GM18502 (cell line): ENCODE results near the gene NEUROG2.

Source experiments
- ATAC-seq: cut with Tn5 transposase; IDR thresholded peaks from one replicate; pipeline ENCODE4 v1.9.1; 2021; ENCODE audit warnings: mild to moderate bottlenecking; ENCODE audit not compliant: unreplicated experiment, poor library complexity

The NEUROG2 gene

GRCh38 chr4:112521123-112522023 lies 5.4 kb upstream of the NEUROG2 start:
- ATAC-seq, result no peak

DNA sequence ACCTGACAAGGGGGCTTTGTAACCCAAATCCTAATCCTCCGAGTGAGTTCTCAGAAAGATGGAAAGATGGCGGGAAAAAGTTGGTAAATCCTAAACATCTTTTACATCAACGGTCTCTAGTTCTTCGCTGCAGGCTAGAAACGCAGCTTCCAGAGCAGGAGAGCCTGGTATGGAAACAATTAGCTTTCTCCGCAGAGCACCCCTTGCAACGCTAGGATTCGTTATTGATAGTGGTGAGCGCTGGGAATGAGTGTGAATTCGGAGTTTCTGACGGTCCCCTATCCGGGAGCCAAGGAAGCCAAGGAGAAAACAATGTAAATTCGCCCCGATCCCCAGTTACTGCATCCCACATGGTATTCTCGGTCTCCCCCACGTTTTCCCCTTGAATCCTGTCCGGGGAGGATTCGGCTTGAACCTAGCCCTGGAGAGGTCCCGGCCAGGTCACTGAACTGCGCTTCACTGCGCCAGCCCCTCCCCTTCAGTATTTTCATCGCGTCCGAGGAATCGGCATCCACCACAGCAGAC lies 4.7 kb upstream of the NEUROG2 start:
- ATAC-seq, result no peak

DNA sequence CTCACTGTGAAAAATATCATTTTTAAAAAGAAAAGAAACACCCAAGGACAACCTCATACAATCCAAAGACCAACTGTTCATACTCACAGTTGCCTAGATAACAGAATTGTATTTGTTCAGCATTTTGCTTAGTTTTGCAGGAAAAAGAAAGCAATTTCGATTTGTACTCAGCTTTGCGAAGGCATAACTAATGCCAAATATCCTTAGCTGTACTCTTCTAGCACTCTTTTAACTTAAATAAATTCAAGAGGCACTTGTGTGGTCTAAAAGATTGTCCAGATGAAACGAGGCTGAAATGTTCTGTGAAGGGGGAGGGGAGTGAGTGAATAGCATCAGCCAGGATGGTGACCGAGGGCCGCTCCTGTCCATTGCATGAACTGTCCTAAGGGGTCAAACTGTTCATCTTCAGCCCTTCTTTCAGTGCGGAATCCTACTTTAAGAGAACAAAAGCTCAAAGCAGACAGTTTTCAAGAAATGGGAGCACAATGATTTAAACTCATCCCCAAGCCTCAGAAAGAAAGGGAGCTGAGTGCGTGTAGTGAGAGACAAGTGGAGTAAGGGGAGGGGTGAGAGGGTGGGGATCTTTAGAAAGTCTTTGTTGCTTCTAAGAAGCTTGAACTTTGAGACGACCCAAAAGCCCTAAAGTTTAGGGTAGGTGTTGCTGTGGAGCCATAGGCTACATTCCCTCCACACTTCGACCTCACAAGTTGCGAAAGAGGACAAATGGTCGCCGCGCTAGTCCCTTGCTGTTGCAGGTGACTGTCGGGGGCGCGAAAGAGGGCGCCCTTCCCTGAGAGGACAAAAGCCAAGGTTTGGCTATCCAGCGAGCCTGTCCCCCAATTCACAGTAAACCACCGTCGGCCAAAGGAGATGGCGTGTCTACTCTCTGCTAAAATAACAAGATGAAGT lies 4.0 kb upstream of the NEUROG2 start:
- ATAC-seq, result no peak

DNA sequence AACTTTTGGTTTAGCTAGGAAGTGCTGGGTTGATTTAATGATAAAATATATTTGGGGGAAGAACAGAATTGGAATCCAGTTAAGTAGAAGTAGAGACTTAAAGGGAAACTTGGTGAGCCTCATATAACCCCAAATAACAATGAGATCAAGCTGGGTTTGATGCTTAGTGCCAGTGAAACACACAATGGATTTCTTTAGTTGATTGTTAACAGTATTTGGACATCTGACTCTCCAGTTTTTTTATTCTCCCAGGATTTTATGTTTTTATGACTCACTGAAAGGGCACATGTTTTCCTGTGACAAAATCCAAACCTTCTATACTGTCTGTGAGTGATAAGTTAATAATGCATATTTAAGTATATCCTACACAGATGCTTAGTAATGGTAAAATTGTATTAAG lies 2.7 kb upstream of the NEUROG2 start:
- ATAC-seq, result no peak

- ATAC-seq, result no peak
These were observed 1.9 kb upstream of the NEUROG2 start for GRCh38 chr4:112517911-112518310.

GRCh38 chr4:112517067-112517634 lies 1.2 kb upstream of the NEUROG2 start:
- ATAC-seq, result peak; percentile 32

GRCh38 chr4:112516471-112517066 lies 589 bp upstream of the NEUROG2 start:
- peak; percentile 16 for ATAC-seq

GRCh38 chr4:112515198-112516065 lies 548 bp downstream of the NEUROG2 start:
- ATAC-seq, result peak; percentile 41

- ATAC-seq, result peak; percentile 13
These were observed 1.3 kb downstream of the NEUROG2 start for GRCh38 chr4:112514647-112515197.

DNA sequence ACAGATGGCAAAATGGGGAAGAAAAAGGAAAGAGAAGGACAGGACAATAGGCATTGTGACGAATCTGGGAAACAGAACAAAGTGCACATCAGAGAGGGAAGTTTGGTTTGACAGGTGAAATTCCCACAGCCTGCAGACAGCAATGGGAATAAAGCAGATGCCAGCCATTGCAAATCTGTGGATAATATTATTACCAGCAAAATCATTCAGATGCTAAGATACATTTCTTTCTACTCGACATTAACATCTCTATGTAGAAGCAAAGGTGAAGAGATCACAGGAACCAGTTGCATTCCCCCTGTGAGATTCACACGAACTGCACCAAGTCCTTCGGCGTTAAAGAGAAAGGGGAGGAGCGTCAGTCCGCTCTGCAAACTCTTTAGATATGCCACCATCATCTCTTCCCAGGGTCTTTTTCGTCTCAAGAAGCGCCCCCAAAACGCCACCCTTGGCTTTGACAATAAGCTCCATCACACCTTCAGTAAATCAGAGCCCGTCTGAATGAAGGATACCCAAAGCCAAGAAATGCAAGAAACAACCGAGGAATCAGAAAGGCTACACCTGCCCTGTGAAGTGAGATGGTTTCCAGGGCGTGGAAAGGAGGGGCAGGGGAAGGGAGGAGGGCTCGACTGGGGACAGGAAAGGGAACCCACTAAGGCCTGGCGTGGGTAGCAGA lies 1.9 kb downstream of the NEUROG2 start:
- ATAC-seq, result no peak

DNA sequence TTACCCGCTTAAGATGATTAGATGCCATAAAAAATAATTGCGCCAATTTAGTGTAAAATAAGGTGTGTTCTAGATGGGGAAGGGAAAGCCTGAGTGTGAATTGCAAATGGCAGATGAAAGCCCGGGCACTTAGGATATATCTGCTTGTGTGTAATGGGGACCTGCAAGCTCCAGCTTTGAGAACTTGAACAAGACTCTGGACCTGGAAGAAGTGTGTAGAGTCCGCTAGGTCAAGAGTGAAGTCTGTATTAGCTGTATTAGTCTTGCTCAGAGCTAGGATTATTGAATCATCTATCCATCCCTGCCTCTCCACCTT lies 4.2 kb downstream of the NEUROG2 start:
- ATAC-seq, result no peak

GRCh38 chr4:112511093-112511802 lies 4.7 kb downstream of the NEUROG2 start:
- no peak for ATAC-seq

DNA sequence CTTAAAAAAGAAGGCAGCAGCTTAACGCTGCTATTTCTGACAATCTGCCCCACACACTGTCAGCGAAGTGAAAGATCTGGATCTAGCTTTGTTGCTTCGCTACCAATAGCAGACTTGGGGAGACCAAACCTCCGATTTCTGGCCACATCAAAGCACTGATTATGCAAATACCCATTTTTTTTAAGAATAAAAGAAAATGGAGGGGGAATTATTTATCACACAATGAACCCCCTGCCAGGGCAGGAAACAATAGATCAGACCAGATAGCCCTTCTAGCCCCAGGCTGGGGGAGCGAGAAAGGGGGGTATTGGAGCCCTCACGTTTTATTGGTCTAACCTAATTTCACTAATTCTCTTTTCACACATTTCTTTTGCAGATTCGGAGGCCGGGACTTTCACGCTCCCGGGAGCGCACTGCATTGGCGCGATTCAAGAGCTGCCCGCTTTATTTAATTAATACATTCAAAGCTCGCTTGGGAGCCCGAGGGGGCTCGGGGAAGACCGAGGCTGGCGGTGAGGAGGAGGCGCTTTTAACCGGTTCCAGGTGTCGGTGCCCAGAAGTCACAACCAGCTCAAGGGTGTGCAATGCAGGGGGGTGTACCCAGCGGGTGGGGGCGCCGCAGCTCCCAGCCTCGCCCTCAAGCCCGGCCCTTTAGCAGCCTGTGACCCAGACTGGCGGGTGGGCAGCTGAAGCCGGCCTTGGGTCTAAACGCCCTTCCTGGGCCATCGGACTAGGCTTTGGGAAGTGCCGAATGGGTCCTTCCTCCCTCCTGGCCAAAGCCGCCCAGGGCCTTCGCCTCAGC lies 5.5 kb downstream of the NEUROG2 start:
- ATAC-seq, result no peak

DNA sequence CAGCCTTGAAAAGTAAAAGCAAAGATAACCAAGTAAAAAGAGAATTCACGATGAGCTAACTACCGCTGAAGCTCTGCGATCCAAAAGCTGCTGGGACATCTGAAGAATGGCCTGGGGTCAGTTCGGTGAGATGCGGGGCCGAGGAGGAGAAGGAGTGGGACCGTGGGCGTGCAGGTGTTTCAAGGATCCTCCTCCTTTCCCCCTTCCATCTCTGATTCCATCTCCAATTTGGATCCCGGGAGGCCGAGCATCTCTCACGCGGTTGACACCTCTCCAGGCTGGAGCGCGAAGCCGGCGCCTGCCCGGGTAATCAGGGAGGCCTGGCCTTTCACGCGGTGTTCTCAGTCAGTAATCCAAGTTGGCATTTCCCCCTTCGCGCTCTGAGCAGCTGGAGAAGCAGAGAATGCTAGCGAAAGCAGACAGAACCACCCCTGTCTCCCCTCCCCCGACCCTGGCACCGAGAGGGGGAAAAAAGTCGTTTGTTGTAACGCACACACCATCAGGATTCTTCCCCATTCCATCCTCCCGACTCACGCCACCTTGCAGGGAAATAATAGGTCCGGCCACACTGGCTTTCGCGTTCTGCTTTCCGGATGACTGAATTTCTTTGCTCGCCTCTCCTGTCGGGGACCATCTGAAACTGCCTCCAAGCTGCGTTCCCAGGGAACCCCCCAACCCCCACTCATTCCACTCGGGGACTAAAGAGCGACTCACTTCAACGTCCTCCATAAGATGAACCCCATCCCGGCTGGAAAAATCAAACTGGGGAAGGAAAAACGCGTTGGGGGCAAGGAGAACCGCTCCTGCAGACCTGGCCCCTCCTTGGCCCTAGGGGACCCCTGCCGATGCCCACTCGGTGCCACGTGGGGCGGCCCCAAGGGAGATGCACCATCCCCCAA lies 6.5 kb downstream of the NEUROG2 start:
- ATAC-seq, result no peak

DNA sequence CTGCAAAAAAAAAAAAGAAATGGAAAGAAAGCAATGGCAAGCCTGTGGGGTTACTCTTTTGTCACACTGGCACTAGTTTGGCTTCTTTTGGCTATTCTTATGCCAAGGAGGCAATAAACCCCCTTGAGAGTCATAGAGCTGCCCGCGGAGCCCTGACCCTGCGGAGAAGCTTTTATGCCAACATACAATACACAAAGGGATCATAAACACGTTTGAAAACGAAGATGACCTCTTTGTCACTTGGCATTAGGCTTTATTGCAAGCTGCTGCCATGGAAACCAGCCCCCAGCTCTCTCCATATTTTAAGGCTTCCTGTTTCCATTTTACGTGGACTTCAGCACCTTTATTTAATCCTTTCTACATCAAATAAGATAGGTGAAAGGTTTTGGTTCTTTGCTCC lies 7.6 kb downstream of the NEUROG2 start:
- no peak for ATAC-seq

DNA sequence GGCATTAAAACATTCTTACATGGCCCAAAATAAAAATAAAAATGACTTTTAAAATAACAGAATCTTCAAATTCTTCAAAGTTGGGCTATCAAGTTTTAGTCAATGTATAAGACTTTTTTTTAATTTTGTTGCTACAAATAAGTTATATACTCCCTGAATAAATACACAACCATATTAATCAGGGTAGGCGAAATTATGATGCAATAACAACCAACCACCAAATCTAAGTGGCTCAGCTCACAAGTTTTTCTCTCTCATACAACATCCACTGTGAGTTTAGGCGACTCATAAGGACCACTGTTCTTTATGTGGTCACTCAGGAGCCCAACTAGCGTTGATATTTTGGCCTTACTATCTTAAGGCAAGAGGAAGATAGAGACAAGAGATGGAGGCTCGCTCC lies 11.2 kb downstream of the NEUROG2 start:
- no peak for ATAC-seq
